ENCODE results near the gene ATG5.
"Not testable (repeated sequence)": the region's sequence is repeated elsewhere in the genome, so short reads cannot be mapped to it uniquely, and the experiment has no call there.

ATG5 gene

DNA sequence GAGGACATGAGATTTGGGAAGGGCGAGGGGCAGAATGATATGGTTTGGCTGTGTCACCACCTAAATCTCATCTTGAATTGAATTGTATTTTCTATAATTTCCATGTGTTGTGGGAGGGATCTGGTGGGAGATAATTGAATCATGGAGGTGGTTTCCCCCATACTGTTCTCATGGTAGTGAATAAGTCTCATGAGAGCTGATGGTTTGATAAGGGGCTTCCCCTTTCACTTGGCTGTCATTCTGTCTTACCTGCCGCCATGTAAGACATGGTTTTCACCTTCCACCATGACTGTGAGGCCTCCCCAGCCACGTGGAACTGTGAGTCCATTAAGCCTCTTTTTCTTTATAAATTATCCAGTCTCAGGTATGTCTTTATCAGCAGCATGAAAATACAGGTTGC lies 173.1 kb downstream of the ATG5 start:
- not testable (repeated sequence) for H3K4ac ChIP-seq (ENCODE audit: low read depth, low read length); H3K23ac ChIP-seq (ENCODE audit: low read length); H3K9me3 ChIP-seq (ENCODE audit: insufficient read depth, low read depth, low read length); H3K36me3 ChIP-seq (ENCODE audit: control insufficient read depth in 1 of 2, insufficient read depth in 2 of 2, low read length in 2 of 2); H2BK120ac ChIP-seq (ENCODE audit: insufficient read depth, low read length, poor library complexity); H2BK5ac ChIP-seq (ENCODE audit: low read depth, low read length, poor library complexity); H4K8ac ChIP-seq (ENCODE audit: low read depth, low read length); DNase-seq; H3K4me3 ChIP-seq (ENCODE audit: low read depth, low read length); H3K79me1 ChIP-seq (ENCODE audit: low read length); H2AK5ac ChIP-seq (ENCODE audit: low read length); H3K4me2 ChIP-seq (ENCODE audit: low read length); H3K14ac ChIP-seq (ENCODE audit: low read length); H3K4me1 ChIP-seq (ENCODE audit: control insufficient read depth in 1 of 2, insufficient read depth in 2 of 2, low read length in 2 of 2); H3K9ac ChIP-seq (ENCODE audit: low read length); H4K91ac ChIP-seq (ENCODE audit: low read depth, low read length); H2AFZ ChIP-seq (ENCODE audit: insufficient read depth, low read length, poor library complexity); H4K12ac ChIP-seq (ENCODE audit: low read depth, low read length); H3K79me2 ChIP-seq (ENCODE audit: control insufficient read depth, insufficient read depth, low read length, poor library complexity); H3K18ac ChIP-seq (ENCODE audit: low read length); H3K27ac ChIP-seq (ENCODE audit: low read depth, low read length); H3K27me3 ChIP-seq (ENCODE audit: insufficient read depth, low read length); H2BK12ac ChIP-seq (ENCODE audit: low read length)
- WGBS (ENCODE audit: extremely low coverage, insufficient coverage, insufficient read length): no CpG with 5 or more reads among the region's 3 CpGs

DNA sequence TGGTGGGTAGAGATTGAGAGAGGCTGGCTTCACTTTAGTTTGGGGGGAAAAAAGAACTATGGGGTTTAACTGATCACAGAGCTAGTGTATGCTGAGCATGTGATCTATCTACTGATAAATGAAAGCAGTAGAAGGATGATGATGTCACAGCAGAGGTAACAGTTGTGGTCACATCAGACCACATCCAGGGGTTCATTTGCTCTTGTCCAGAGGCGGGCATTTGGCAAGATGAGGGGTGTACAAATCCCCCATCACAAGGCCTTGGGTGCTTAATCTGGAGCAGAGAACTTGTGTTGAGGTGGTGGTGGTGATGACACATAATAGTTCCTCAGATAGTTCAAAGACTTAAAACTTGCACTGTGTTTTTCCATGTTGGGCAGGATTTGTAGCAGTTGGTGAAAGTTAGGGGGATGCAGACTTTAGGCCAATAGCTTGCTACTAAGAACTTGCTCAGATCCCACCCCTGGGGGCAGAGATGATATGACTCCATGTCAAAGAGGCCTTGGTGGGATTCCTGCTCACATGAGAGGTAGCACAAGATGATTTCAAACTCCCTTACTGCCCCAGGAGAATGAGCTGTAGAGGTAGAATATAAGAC lies 176.0 kb downstream of the ATG5 start:
- H3K23ac ChIP-seq (ENCODE audit: low read length): no peak overlapping the region
- H2AFZ ChIP-seq (ENCODE audit: insufficient read depth, low read length, poor library complexity): no peak overlapping the region
- H4K91ac ChIP-seq (ENCODE audit: low read depth, low read length): no peak overlapping the region
- no peak overlapping the region for H3K14ac ChIP-seq (ENCODE audit: low read length)
- no peak overlapping the region for H2BK12ac ChIP-seq (ENCODE audit: low read length)
- DNase-seq: no peak
- H2AK5ac ChIP-seq (ENCODE audit: low read length): no peak overlapping the region
- H2BK120ac ChIP-seq (ENCODE audit: insufficient read depth, low read length, poor library complexity): no peak overlapping the region
- peaks cover 0 to 2% of the 10 kb centered on the region in 2 experiments for H3K4me1 ChIP-seq (ENCODE audit: control insufficient read depth in 1 of 2, insufficient read depth in 2 of 2, low read length in 2 of 2)
- no peak overlapping the region for H3K9ac ChIP-seq (ENCODE audit: low read length)
- H3K4me3 ChIP-seq (ENCODE audit: low read depth, low read length): no peak overlapping the region
- no peaks in the 10 kb centered on the region for H3K9me3 ChIP-seq (ENCODE audit: insufficient read depth, low read depth, low read length)
- no peak overlapping the region for H2BK5ac ChIP-seq (ENCODE audit: low read depth, low read length, poor library complexity)
- H3K36me3 ChIP-seq (ENCODE audit: control insufficient read depth in 1 of 2, insufficient read depth in 2 of 2, low read length in 2 of 2): no peaks in the 10 kb centered on the region
- WGBS (ENCODE audit: extremely low coverage, insufficient coverage, insufficient read length): no CpG with 5 or more reads among the region's 1 CpG
- no peaks in the 10 kb centered on the region for H3K79me1 ChIP-seq (ENCODE audit: low read length)
- H4K8ac ChIP-seq (ENCODE audit: low read depth, low read length): no peak overlapping the region
- H4K12ac ChIP-seq (ENCODE audit: low read depth, low read length): no peak overlapping the region
- no peak overlapping the region for H3K4me2 ChIP-seq (ENCODE audit: low read length)
- no peak overlapping the region for H3K27ac ChIP-seq (ENCODE audit: low read depth, low read length)
- H3K4ac ChIP-seq (ENCODE audit: low read depth, low read length): no peak overlapping the region
- H3K27me3 ChIP-seq (ENCODE audit: insufficient read depth, low read length): no peaks in the 10 kb centered on the region
- no peak overlapping the region for H3K18ac ChIP-seq (ENCODE audit: low read length)
- H3K79me2 ChIP-seq (ENCODE audit: control insufficient read depth, insufficient read depth, low read length, poor library complexity): no peaks in the 10 kb centered on the region

DNA sequence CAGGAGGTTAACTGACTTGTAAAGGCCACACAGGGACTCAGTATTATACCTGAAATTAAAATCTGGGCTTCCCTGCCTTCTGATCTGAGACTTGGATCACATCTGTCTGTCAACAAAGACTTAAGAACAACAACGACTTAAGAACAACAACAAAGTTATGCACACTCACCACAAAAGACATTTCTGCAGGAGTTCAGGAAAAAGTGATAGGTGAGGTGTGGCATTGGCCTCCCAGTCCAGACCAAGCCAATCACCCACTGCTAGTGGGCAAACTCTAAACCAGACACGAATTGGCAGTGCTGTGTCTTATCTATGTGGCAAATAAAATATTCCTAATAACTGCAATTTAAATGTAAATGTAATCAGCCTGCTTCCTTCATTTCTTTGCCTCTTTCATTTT lies 178.1 kb downstream of the ATG5 start:
- Histone ChIP-seq H3K18ac (ENCODE audit: low read length) (no peak overlapping the region), H3K4me1 (ENCODE audit: control insufficient read depth in 1 of 2, insufficient read depth in 2 of 2, low read length in 2 of 2) (peaks cover 0 to 2% of the 10 kb centered on the region in 2 experiments), H3K4ac (ENCODE audit: low read depth, low read length) (no peak overlapping the region), H2BK12ac (ENCODE audit: low read length) (no peak overlapping the region), H3K4me2 (ENCODE audit: low read length) (no peak overlapping the region), H4K8ac (ENCODE audit: low read depth, low read length) (no peak overlapping the region), H3K27ac (ENCODE audit: low read depth, low read length) (no peak overlapping the region), H2AK5ac (ENCODE audit: low read length) (no peak overlapping the region), H2BK120ac (ENCODE audit: insufficient read depth, low read length, poor library complexity) (no peak overlapping the region), H3K14ac (ENCODE audit: low read length) (no peak overlapping the region), H2AFZ (ENCODE audit: insufficient read depth, low read length, poor library complexity) (no peak overlapping the region), H3K23ac (ENCODE audit: low read length) (no peak overlapping the region), H3K9me3 (ENCODE audit: insufficient read depth, low read depth, low read length) (no peaks in the 10 kb centered on the region), H4K12ac (ENCODE audit: low read depth, low read length) (no peak overlapping the region), H3K27me3 (ENCODE audit: insufficient read depth, low read length) (no peaks in the 10 kb centered on the region), H3K79me2 (ENCODE audit: control insufficient read depth, insufficient read depth, low read length, poor library complexity) (no peaks in the 10 kb centered on the region), H3K36me3 (ENCODE audit: control insufficient read depth in 1 of 2, insufficient read depth in 2 of 2, low read length in 2 of 2) (no peaks in the 10 kb centered on the region), H3K79me1 (ENCODE audit: low read length) (no peaks in the 10 kb centered on the region), H3K4me3 (ENCODE audit: low read depth, low read length) (no peak overlapping the region), H3K9ac (ENCODE audit: low read length) (no peak overlapping the region), H4K91ac (ENCODE audit: low read depth, low read length) (no peak overlapping the region), H2BK5ac (ENCODE audit: low read depth, low read length, poor library complexity) (no peak overlapping the region)
- no CpG with 5 or more reads among the region's 2 CpGs for WGBS (ENCODE audit: extremely low coverage, insufficient coverage, insufficient read length)
- no peak for DNase-seq

DNA sequence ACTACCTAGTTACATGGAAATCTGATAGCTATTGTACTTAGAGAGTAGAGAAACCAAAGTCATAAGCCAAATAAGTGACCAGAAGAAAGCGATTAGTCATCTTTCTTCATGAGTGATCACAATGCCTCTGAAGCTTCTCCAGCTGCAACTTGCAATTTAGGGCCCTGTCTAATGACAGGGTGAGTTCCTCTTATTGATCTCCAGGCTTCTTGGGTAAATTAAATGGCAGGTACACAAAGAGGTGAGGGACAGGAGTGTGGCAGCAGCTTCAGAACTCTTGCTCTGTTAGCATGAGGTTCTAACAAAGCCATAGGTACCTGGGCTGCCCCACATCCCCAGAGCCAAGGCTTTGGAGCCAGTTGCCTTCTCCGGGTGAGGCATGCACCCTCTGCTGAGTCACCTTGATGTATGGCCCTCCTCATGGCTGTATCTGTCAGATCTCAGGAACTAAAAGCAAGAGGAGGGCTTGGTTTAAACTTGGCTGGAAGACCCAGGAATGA lies 178.7 kb downstream of the ATG5 start:
- H2BK120ac ChIP-seq (ENCODE audit: insufficient read depth, low read length, poor library complexity): no peak overlapping the region
- H3K23ac ChIP-seq (ENCODE audit: low read length): no peak overlapping the region
- WGBS (ENCODE audit: extremely low coverage, insufficient coverage, insufficient read length): no CpG with 5 or more reads among the region's 2 CpGs
- H3K4ac ChIP-seq (ENCODE audit: low read depth, low read length): no peak overlapping the region
- no peaks in the 10 kb centered on the region for H3K79me1 ChIP-seq (ENCODE audit: low read length)
- H3K4me3 ChIP-seq (ENCODE audit: low read depth, low read length): no peak overlapping the region
- no peak overlapping the region for H4K8ac ChIP-seq (ENCODE audit: low read depth, low read length)
- H2BK12ac ChIP-seq (ENCODE audit: low read length): no peak overlapping the region
- no peak overlapping the region for H2AFZ ChIP-seq (ENCODE audit: insufficient read depth, low read length, poor library complexity)
- H4K91ac ChIP-seq (ENCODE audit: low read depth, low read length): no peak overlapping the region
- no peaks in the 10 kb centered on the region for H3K79me2 ChIP-seq (ENCODE audit: control insufficient read depth, insufficient read depth, low read length, poor library complexity)
- H3K4me1 ChIP-seq (ENCODE audit: control insufficient read depth in 1 of 2, insufficient read depth in 2 of 2, low read length in 2 of 2): peaks cover 0 to 2% of the 10 kb centered on the region in 2 experiments
- no peak overlapping the region for H2BK5ac ChIP-seq (ENCODE audit: low read depth, low read length, poor library complexity)
- no peak overlapping the region for H3K14ac ChIP-seq (ENCODE audit: low read length)
- no peak overlapping the region for H3K4me2 ChIP-seq (ENCODE audit: low read length)
- H3K9me3 ChIP-seq (ENCODE audit: insufficient read depth, low read depth, low read length): no peaks in the 10 kb centered on the region
- no peak for DNase-seq
- H3K27ac ChIP-seq (ENCODE audit: low read depth, low read length): no peak overlapping the region
- H3K27me3 ChIP-seq (ENCODE audit: insufficient read depth, low read length): no peaks in the 10 kb centered on the region
- H2AK5ac ChIP-seq (ENCODE audit: low read length): no peak overlapping the region
- no peak overlapping the region for H3K9ac ChIP-seq (ENCODE audit: low read length)
- H3K36me3 ChIP-seq (ENCODE audit: control insufficient read depth in 1 of 2, insufficient read depth in 2 of 2, low read length in 2 of 2): no peaks in the 10 kb centered on the region
- no peak overlapping the region for H3K18ac ChIP-seq (ENCODE audit: low read length)
- no peak overlapping the region for H4K12ac ChIP-seq (ENCODE audit: low read depth, low read length)

All from trophoblast cell (in vitro differentiated cells and primary cell).